SK-N-SH (cell line): ENCODE data around the gene PDE11A.

Experiments used
- CTCF ChIP-seq: fragments of 200-600 bp; sonication (generic); IDR thresholded peaks from 2 replicates; pipeline ENCODE4 v1.6.1; 2017; ENCODE audit warnings: antibody characterized with exemption, mild to moderate bottlenecking, moderate library complexity
- EZH2phosphoT487 ChIP-seq: fragments of 200-600 bp; sonication (generic); IDR thresholded peaks from 2 replicates; pipeline ENCODE4 v1.6.1; 2017; ENCODE audit warnings: low read depth, mixed run types, mild to moderate bottlenecking, antibody characterized with exemption, moderate library complexity, borderline replicate concordance
- JUND ChIP-seq: IDR thresholded peaks from 2 replicates; pipeline ENCODE4 v1.4.0; 2012
- MAX ChIP-seq: IDR thresholded peaks from 2 replicates; pipeline ENCODE4 v1.4.0; 2012; ENCODE audit warnings: low read depth
- POLR2AphosphoS5 ChIP-seq: IDR thresholded peaks from 2 replicates; pipeline ENCODE4 v1.6.1; 2012; ENCODE audit warnings: low read depth, low read length
- RFX5 ChIP-seq: IDR thresholded peaks from 2 replicates; pipeline ENCODE4 v1.6.1; 2012; ENCODE audit warnings: mild to moderate bottlenecking, improper control_type of control experiment, low read length
- TAF1 ChIP-seq: IDR thresholded peaks from 2 replicates; pipeline ENCODE4 v1.6.1; 2012; ENCODE audit warnings: low read depth, mild to moderate bottlenecking, low read length, moderate library complexity, borderline replicate concordance

GRCh38 chr2:178072000-178072382, 586 bp downstream of the PDE11A start:
- TF ChIP-seq POLR2AphosphoS5 (no peak), JUND (no peak), TAF1 (no peak), EZH2phosphoT487 (no peak), RFX5 (no peak), MAX (no peak), CTCF (no peak)
